ENCODE measurements around the gene XYLT2.

The XYLT2 gene

DNA sequence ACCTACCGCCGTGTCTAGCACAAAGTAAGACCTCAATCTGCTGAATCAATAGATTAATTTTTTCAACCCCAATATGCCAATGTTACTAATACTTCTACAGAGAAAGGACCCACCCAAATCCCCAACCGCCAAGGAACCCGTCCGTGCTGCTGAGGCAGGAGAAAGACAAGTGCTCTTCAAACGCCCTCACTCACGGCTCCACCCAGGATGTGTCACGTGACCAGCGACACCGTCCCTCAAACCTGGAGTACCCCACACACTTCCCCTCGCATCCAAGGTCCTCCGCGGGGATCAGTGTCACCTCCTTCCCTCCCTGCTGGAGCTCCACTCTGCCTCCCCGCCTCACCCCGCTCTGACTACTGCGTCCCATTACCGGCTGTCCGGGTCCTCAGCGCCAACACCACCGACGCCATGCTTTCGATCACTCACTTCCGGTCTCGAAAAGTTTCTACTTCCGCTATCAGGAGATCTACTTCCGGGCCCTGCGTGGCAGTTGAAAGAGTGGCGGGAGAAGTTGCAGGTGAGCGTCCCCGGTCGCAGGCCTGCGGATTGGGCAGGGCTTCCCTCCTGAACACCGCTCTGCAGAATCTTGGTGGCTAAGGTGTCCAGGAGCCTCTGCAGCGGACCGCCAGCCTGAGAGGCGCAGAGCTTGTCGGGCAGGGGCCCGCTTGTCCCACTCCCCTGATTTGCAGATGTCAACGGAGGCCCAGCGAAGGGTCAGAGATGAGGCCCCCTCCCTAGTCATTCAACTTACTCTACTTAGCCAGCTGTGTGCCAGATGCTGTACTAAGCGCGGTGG lies 27.0 kb downstream of the XYLT2 start, which contains the start of the genes EME1 and MRPL27:
Gene EME1 (plus strand): TSS at position 472 of the 799 bp plus-strand sequence. CDS start 1,980 bp downstream, outside the sequence.
Gene MRPL27 (minus strand): TSS at position 427 of the 799 bp plus-strand sequence. CDS start 14 bp downstream, at position 413.
- CTCF ChIA-PET: interaction anchor here (0.9 to 8.1 kb wide), 6 partner anchors 12 to 211 kb away, joined by 3 to 66 read pairs (median 4); partner anchors contain the start of gene LRRC59
- DNase-seq (ENCODE audit: extremely low spot score): peak; percentile 92
- POLR2A ChIA-PET: no interaction called here
- TF ChIP-seq, protein P1, sequence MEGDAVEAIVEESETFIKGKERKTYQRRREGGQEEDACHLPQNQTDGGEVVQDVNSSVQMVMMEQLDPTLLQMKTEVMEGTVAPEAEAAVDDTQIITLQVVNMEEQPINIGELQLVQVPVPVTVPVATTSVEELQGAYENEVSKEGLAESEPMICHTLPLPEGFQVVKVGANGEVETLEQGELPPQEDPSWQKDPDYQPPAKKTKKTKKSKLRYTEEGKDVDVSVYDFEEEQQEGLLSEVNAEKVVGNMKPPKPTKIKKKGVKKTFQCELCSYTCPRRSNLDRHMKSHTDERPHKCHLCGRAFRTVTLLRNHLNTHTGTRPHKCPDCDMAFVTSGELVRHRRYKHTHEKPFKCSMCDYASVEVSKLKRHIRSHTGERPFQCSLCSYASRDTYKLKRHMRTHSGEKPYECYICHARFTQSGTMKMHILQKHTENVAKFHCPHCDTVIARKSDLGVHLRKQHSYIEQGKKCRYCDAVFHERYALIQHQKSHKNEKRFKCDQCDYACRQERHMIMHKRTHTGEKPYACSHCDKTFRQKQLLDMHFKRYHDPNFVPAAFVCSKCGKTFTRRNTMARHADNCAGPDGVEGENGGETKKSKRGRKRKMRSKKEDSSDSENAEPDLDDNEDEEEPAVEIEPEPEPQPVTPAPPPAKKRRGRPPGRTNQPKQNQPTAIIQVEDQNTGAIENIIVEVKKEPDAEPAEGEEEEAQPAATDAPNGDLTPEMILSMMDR (IDR thresholded peaks at IDR 0.05; ENCODE audit: control extremely low read depth, extremely low read depth, low read depth, missing control alignments): no peak

DNA sequence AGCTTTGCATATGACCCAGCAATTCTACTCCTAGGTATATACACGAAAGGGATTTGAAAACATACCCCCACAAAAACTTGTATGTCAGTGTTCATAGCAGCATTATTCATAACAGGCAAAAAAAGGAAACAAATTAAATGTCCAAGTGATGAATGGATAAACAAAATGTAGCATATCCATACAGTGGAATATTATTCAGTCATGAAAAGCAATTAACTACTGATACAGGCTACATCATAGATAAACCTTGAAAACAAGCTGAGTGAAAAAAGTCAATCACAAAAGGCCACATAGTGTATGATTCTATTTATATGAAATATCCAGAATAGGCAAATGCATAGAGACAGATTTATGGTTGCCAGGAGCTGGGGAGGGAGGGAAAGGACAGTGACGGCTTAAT lies 27.8 kb downstream of the XYLT2 start:
- no peak for DNase-seq (ENCODE audit: extremely low spot score)
- TF ChIP-seq, protein P1 (IDR thresholded peaks at IDR 0.05; ENCODE audit: control extremely low read depth, extremely low read depth, low read depth, missing control alignments): no peak
- POLR2A ChIA-PET: no interaction called here
- CTCF ChIA-PET: interaction anchor here (1.0 to 8.1 kb wide), 4 partner anchors 13 to 212 kb away, joined by 3 to 66 read pairs (median 16); partner anchors contain the start of gene LRRC59

DNA sequence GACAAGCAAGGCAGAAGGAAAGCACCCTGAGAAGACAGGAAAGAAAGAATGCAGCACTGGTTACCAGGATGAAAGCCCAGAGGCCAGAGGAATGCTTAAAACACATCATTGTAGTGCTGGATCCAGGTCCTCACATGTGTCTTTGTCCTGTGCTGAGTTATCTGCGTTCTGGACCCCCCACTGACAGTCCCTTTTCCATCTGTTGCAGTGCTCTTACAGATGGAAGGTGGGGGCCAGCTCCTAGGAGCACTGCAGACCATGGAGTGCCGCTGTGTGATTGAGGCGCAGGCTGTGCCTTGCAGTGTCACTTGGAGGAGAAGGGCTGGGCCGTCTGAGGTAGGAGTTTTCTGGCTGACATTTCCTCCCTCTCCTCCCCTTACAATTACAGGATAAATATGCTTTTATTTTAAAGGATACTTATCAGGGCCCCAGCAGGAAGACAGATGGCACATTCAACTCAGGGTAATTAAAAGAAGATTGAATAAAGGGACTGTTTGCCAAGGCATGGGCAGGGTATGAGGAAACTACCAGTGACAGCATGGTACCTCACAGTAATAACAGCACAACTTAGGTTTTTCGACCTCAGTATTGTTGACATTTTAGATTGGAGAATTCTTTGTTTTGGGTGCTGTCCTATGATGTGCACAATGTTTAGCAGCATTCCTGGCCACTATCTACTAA lies 30.1 kb downstream of the XYLT2 start:
- CTCF ChIA-PET: interaction anchor here (4.2 to 8.1 kb wide), 2 partner anchors 15 to 21 kb away, joined by 28 to 66 read pairs; partner anchors contain the start of gene LRRC59
- TF ChIP-seq, protein P1 (IDR thresholded peaks at IDR 0.05; ENCODE audit: control extremely low read depth, extremely low read depth, low read depth, missing control alignments): no peak
- POLR2A ChIA-PET: interaction anchor here (0.6 kb wide), 1 partner anchor 16 kb away, joined by 3 read pairs; no protein-coding TSS in a partner anchor
- DNase-seq (ENCODE audit: extremely low spot score): no peak

DNA sequence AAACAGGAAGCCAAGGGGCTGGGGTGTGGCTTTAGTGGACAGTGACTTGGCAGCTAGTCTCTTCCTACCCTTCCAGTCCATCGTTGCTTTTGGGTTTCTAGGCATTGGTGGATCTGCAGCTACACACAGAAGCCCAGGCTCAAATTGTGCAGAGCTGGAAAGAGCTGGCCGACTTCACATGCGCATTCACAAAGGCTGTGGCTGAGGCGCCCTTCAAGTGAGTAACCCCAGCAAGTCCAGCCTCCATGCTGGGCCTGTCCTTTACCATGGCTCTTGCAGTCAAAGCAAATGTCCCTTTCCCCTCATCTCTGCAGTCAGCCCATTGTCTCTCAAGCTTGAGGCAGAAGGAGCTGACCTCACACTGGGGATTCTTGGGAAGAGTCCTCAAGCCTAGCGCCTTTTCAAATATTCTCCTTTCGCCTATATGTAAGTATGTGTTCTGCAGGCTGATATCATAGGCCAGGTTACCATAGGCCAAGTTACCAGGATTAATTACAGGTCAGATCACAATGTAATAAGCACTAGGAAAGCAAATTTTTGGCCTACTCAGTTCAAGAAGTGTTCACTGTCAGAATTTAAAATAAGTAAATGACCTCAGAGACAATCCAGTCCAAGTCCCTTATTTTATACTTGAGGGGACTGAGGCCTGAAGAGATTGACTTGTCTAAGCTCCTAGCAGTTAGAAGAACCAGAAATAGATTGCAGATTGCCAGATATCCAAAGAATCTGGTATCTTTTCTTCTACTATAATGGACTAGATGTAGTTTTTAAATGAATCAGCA lies 33.6 kb downstream of the XYLT2 start:
- ChIA-PET POLR2A (interaction anchor here (1.0 to 1.3 kb wide), 3 partner anchors 9 to 13 kb away, joined by 3 to 4 read pairs (median 3); no protein-coding TSS in a partner anchor), CTCF (interaction anchor here (0.7 to 4.9 kb wide), 6 partner anchors 10 to 49 kb away, joined by 3 to 43 read pairs (median 4); partner anchors contain the start of gene LRRC59)
- TF ChIP-seq, protein P1 (IDR thresholded peaks at IDR 0.05; ENCODE audit: control extremely low read depth, extremely low read depth, low read depth, missing control alignments): no peak
- DNase-seq (ENCODE audit: extremely low spot score): no peak

DNA sequence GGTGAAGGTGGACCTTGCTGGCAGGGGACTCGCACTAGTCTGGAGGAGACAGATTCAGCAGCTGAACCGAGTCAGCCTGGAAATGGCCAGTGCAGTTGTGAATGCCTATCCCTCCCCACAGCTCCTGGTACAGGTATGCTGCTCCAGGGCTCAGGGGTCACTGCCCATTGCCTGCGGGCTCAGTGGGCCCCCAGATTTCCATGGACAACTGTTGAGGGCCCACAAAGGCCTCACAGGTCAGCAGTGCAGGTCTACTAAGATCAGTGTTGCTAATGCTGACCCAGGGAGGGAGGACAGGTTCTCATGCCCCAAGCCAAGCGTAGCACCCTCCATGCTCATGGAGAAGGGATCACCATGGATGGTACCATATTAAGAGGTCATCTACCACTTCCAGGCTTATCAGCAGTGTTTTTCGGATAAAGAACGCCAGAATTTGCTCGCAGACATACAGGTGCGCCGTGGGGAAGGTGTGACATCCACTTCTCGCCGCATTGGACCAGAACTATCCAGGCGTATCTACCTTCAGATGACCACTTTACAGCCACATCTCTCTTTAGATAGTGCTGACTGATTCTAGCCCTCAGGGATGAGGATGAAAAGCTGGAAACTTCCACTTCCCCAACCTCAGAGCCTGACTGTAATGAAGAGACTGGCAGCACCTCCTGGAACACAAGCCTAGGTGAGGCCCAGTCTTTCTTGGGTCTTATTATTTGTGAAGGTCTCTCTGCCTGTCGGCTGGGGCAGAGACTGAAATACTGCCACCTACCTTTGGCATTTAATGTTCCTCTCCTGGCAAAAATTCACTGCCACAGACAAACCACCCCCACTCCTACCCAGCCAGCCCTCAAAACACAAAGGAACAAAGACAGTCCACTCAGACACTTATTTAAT lies 34.7 kb downstream of the XYLT2 start:
- CTCF ChIA-PET: interaction anchor here (0.7 to 4.9 kb wide), 5 partner anchors 9 to 18 kb away, joined by 3 to 43 read pairs (median 5); partner anchors contain the start of gene LRRC59
- POLR2A ChIA-PET: interaction anchor here (1.2 to 1.5 kb wide), 2 partner anchors 11 to 17 kb away, joined by 3 to 4 read pairs; partner anchors contain the start of gene LRRC59
- TF ChIP-seq, protein P1 (IDR thresholded peaks at IDR 0.05; ENCODE audit: control extremely low read depth, extremely low read depth, low read depth, missing control alignments): peak; percentile 18

More for the DNA sequence above, 34.7 kb downstream of the XYLT2 start:
- no peak for DNase-seq (ENCODE audit: extremely low spot score)
